T-helper 17 cell (primary cell): ENCODE data around the gene ERN1. TPM values are rescaled to one million over a fixed set of nuclear protein-coding genes. Genes with fewer than 3 reads are reported as not detected.

Experiments
- ATAC-seq: fragments of 150-1000 bp; cut with Tn5 transposase; 2 replicates; pipeline ENCODE4 v1.10.0; 2021; ENCODE audit warnings: mild to moderate bottlenecking, moderate library complexity
- DNase-seq, 3 donors: peaks; one replicate each; pipeline versions ENCODE4 v3.0.0 to v3.0.0-alpha.2; 2020 to 2021
- H3K9me3 ChIP-seq: one replicate; pipeline ENCODE4 v1.7.0; 2013; ENCODE audit warnings: low read length, mild to moderate bottlenecking; ENCODE audit not compliant: control insufficient read depth, poor library complexity, severe bottlenecking
- H3K27ac Mint-ChIP-seq: one replicate; pipeline ENCODE4 v1.8.0; 2022; ENCODE audit warnings: mild to moderate bottlenecking, moderate library complexity, mixed read lengths
- H3K27me3 Mint-ChIP-seq: one replicate; pipeline ENCODE4 v1.8.0; 2022; ENCODE audit warnings: mixed read lengths
- H3K36me3 Mint-ChIP-seq: one replicate; pipeline ENCODE4 v1.8.0; 2022; ENCODE audit warnings: low read depth, mixed read lengths
- H3K4me1 Mint-ChIP-seq: one replicate; pipeline ENCODE4 v1.8.0; 2022; ENCODE audit warnings: mild to moderate bottlenecking, mixed read lengths
- H3K4me3 Mint-ChIP-seq: one replicate; pipeline ENCODE4 v1.8.0; 2022; ENCODE audit warnings: mild to moderate bottlenecking, moderate library complexity, mixed read lengths
- total RNA-seq, 4 donors: library from RNA in 2 of 4; stranded (reverse) in 2 of 4; gene quantifications; one replicate each; pipeline ENCODE4 v1.2.3 and lab custom pipeline; 2022 to 2026

The ERN1 gene
- total RNA-seq, 2 donors from 2014 or later: 185 to 196 TPM

- Mint-ChIP-seq H3K27me3 (no peaks in the 10 kb centered on the region), H3K27ac (peak overlapping the region; percentile 14), H3K36me3 (peaks cover 2% of the 10 kb centered on the region), H3K4me3 (no peak overlapping the region), H3K4me1 (peaks cover 72% of the 10 kb centered on the region)
- H3K9me3 ChIP-seq: no peaks in the 10 kb centered on the region
- DNase-seq (no peak), ATAC-seq (no peak)
Observed at GRCh38 chr17:63995626-63996025, 134.3 kb downstream of the ERN1 start.

DNA sequence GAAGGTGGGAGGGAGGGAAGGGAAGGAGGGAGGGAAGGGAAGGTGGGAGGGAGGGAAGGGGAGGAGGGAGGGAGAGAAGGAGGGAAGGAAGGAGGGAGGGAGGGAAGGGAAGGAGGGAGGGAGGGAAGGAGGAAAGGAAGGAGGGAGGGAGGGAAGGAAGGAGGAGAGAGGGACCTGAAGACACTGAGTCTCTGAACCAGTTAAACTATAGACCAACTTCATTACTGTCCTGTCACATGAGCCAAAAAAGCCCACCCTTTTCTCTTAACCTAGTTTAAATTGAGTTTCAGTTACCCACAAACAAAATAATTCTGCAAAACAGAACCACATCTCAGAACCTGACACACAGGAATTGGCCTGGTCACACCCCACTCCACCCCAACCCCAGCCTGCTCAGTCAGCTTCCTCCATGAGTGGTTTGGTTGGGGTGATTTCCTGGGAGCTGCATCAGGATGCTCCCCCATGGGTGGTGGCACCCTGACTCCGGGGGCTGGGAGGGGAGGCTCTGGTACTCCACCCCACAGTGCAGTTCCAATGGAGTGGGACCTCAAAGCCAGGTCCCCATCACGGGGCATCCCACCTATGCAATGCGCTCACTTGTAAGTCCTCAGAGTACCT lies 136.5 kb downstream of the ERN1 start:
- ATAC-seq: peak; percentile 59
- H3K4me1 Mint-ChIP-seq: peaks cover 66% of the 10 kb centered on the region
- H3K27ac Mint-ChIP-seq: peak overlapping the region; percentile 85

DNA sequence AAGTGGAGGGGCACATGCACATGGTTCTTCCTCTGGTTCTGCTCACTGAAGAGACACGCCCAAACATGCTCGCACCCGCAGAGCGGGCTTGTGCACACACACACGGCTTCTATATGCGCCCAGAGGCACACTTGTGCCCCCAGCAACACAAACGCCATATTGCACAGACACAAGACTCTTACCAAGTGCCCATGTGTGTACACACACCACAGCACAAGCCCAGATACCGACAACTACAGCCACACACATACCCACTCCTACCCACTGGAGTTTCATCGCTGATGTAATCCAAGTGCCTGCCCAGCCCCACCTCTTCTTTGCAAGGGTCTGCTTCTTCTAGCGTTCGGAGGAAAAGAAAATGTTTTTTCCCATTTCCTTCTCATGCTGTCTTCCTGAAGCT lies 138.3 kb downstream of the ERN1 start:
- Mint-ChIP-seq H3K27ac (peak overlapping the region; percentile 60), H3K4me1 (peaks cover 55% of the 10 kb centered on the region), H3K27me3 (no peaks in the 10 kb centered on the region), H3K36me3 (no peaks in the 10 kb centered on the region), H3K4me3 (no peak overlapping the region)
- ATAC-seq (no peak), DNase-seq (no peak)
- no peaks in the 10 kb centered on the region for H3K9me3 ChIP-seq

More for the DNA sequence above, 136.5 kb downstream of the ERN1 start:
- no peaks in the 10 kb centered on the region for H3K9me3 ChIP-seq
- Mint-ChIP-seq H3K36me3 (peaks cover 2% of the 10 kb centered on the region), H3K4me3 (peak overlapping the region; percentile 78), H3K27me3 (no peaks in the 10 kb centered on the region)
- peak in 1 of 3 donors; percentile 28 for DNase-seq

DNA sequence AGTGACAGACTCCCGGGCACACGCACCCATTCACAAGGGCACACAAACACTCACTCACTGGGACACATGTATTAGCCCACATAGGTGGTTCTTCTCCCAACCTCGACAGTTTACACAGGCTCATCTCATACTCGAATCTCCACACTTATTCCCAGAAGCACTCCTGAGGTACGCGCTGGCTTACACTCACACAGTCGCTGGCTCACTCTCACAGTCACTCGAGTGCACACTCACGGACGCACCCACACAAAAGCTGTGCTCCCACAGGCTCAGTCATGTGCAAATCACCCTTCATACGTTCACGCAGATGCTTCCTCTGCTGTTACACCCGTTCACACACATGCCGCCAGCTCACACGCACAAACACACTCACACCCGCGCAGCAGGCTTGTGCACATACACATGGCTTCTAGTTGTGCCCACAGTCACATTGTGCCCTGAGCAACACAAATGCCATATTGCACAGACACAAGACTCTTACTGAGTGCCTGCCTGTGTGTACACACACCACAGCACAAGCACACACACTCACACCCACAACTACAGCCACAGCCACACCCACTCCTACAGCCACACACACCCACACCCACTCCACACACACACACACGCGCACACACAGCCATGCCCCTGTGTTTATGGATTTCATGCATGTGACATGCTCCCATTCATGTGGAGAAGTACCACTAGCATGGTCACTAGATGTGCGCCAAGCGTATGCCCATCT lies 140.2 kb downstream of the ERN1 start:
- peaks cover 62% of the 10 kb centered on the region for H3K4me1 Mint-ChIP-seq
- peak overlapping the region; percentile 60 for H3K27ac Mint-ChIP-seq
- DNase-seq (no peak), ATAC-seq (no peak)
- no peaks in the 10 kb centered on the region for H3K27me3 Mint-ChIP-seq
- no peaks in the 10 kb centered on the region for H3K36me3 Mint-ChIP-seq
- H3K9me3 ChIP-seq: no peaks in the 10 kb centered on the region
- H3K4me3 Mint-ChIP-seq: peak overlapping the region; percentile 45

Other genes with a start within 250 kb of the ERN1 start
- not detected for gene GH2, start 248.2 kb downstream of the ERN1 start, total RNA-seq
- 10 to 100 TPM in 1 of 2 donors, 1 to 10 TPM in 1; 9.9 to 11.3 TPM for gene CSH1, start 233.6 kb downstream of the ERN1 start, total RNA-seq
- gene CSHL1, start 218.9 kb downstream of the ERN1 start, total RNA-seq: not detected
- not detected for gene GH1, start 211.3 kb downstream of the ERN1 start, total RNA-seq
- gene CD79B, start 197.8 kb downstream of the ERN1 start, total RNA-seq: 10 to 100 TPM; 19.5 to 31.1 TPM
- gene SCN4A, start 157.2 kb downstream of the ERN1 start, total RNA-seq: under 1 TPM; 0.02 to 0.16 TPM
- gene PRR29, start 131.8 kb downstream of the ERN1 start, total RNA-seq: 1 to 10 TPM; 1.7 to 3.3 TPM
- gene ICAM2, start 109.5 kb downstream of the ERN1 start, total RNA-seq: 100 to 1,000 TPM; 113 to 115 TPM
- gene TEX2, start 133.1 kb upstream of the ERN1 start, total RNA-seq: 1 to 10 TPM; 8.4 to 8.7 TPM